ENCODE measurements around the gene ALG11. TPM values are rescaled to one million over a fixed set of nuclear protein-coding genes. Genes with fewer than 3 reads are reported as not detected.
A peak's percentile ranks its signal among the peaks of the same experiment; 100 is the strongest.

ALG11 gene
- total RNA-seq, 1 experiment from 2014 or later: 22.6 TPM

- Histone ChIP-seq H3K9me2 (ENCODE audit: insufficient read depth) (no peaks in the 10 kb centered on the region), H3K4me2 (ENCODE audit: low read length) (no peak overlapping the region), H3K9me3 (ENCODE audit: control insufficient read depth in 1 of 2, insufficient read depth in 1 of 2, low read depth in 1 of 2, low read length in 2 of 2) (no peaks in the 10 kb centered on the region), H3K36me3 (ENCODE audit: control insufficient read depth in 1 of 2, insufficient read depth in 2 of 2, low read length in 2 of 2) (no peaks in the 10 kb centered on the region), H3K79me2 (ENCODE audit: insufficient read depth, low read length) (no peaks in the 10 kb centered on the region), H3K4me3 (replicated peaks in 1 of 2; ENCODE audit: low read depth in 1 of 2, low read length in 2 of 2) (no peak overlapping the region), H3K27ac (ENCODE audit: low read depth, low read length) (no peak overlapping the region), H3K27me3 (ENCODE audit: insufficient read depth, low read length) (no peaks in the 10 kb centered on the region), H3K9ac (ENCODE audit: low read length) (no peak overlapping the region), H4K20me1 (ENCODE audit: insufficient read depth) (no peaks in the 10 kb centered on the region), H3K4me1 (ENCODE audit: control insufficient read depth in 1 of 2, insufficient read depth in 2 of 2, low read length in 2 of 2) (no peaks in the 10 kb centered on the region), H2AFZ (ENCODE audit: low read depth, low read length, poor library complexity, severe bottlenecking) (no peak overlapping the region)
- DNase-seq (ENCODE audit: low read depth, low spot score) (no peak), ATAC-seq (no peak)
- ChIA-PET RAD21 (ENCODE audit: low non-redundant PET in 1 of 2, low total read pairs in 2 of 2, uncharacterized antibody in 2 of 2, unreplicated experiment in 2 of 2) (no interaction called here), CTCF (interaction anchor here (1.0 to 2.1 kb wide), 2 partner anchors 124 to 447 kb away, joined by 3 to 8 read pairs; no protein-coding TSS in a partner anchor), POLR2A (no interaction called here)
- TF ChIP-seq SP1 (IDR thresholded peaks at IDR 0.05; ENCODE audit: low read depth) (no peak), CBX3 (IDR thresholded peaks at IDR 0.05; ENCODE audit: low read depth) (no peak), ZFX (IDR thresholded peaks at IDR 0.05) (no peak), EZH2phosphoT487 (IDR thresholded peaks at IDR 0.05; ENCODE audit: borderline replicate concordance) (no peak)
- intact Hi-C loops (cut with micrococcal nuclease): loop anchor here (5.0 kb wide), 1 partner anchor 124 kb away; the partner anchor contains the start of gene NEK5
- no TSS peak for BruUV-seq (replicated peaks)
Measured at GRCh38 chr13:52003541-52003940, 8.7 kb upstream of the ALG11 start.

DNA sequence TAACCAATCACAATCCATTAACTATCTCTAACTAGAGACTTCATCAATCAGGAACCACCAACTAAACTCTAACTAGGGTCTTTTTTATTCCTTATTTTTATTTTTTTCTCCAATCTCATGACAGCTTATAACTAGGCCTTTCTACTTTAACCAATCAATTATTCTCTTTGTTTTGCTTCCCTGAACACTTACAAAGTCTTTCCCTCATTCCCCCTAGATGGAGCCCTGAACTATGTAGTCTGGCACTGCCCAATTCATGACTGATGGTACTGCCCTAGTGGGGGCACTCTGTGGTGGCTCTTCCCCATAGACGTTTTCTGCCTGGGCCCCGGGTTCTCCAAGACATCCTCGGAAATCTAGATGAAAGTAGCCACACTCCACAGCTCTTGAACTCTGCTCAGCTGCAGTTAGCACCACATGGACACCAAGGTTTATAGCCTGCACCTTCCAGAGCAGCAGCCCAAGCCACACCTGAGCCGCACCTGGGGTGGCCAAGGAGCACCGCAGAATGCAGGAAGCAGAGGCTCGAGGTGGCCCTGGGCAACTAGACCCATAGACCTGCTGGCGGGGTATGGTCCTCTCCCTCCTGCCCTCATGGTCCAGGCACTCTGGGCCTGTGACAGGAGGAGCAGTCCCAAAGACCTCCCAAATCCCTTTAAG is 7.6 kb upstream of the ALG11 start:
- no peaks in the 10 kb centered on the region for H3K4me1 ChIP-seq (ENCODE audit: control insufficient read depth in 1 of 2, insufficient read depth in 2 of 2, low read length in 2 of 2)
- DNase-seq (ENCODE audit: low read depth, low spot score) (no peak), ATAC-seq (peak; percentile 78)
- ChIA-PET RAD21 (ENCODE audit: low non-redundant PET in 1 of 2, low total read pairs in 2 of 2, uncharacterized antibody in 2 of 2, unreplicated experiment in 2 of 2) (no interaction called here), POLR2A (no interaction called here), CTCF (interaction anchor here (2.1 kb wide), 1 partner anchor 123 kb away, joined by 8 read pairs; no protein-coding TSS in a partner anchor)
- no peak overlapping the region for H3K9ac ChIP-seq (ENCODE audit: low read length)
- intact Hi-C loops (cut with micrococcal nuclease): loop anchor here (5.0 kb wide), 1 partner anchor 123 kb away; the partner anchor contains the start of gene NEK5
- no peaks in the 10 kb centered on the region for H4K20me1 ChIP-seq (ENCODE audit: insufficient read depth)
- TF ChIP-seq CTCF (IDR thresholded peaks at IDR 0.05 in 2 of 3, conservative IDR thresholded peaks at IDR 0.05 in 1 of 3; ENCODE audit: borderline replicate concordance in 1 of 3, insufficient read depth in 1 of 3, low read depth in 2 of 3, low read length in 2 of 3): peak in 1 of 3 experiments; percentile 42; a peak in 1 of 6 replicates
- TF ChIP-seq FOSL1 (IDR thresholded peaks at IDR 0.05; ENCODE audit: low read depth): no peak
- TF ChIP-seq RAD21 (IDR thresholded peaks at IDR 0.05; ENCODE audit: low read depth): peak; percentile 31; the same call in 1 of the 2 replicates
- no peaks in the 10 kb centered on the region for H3K9me3 ChIP-seq (ENCODE audit: control insufficient read depth in 1 of 2, insufficient read depth in 1 of 2, low read depth in 1 of 2, low read length in 2 of 2)
- H3K4me3 ChIP-seq (replicated peaks in 1 of 2; ENCODE audit: low read depth in 1 of 2, low read length in 2 of 2): no peak overlapping the region
- no peak overlapping the region for H2AFZ ChIP-seq (ENCODE audit: low read depth, low read length, poor library complexity, severe bottlenecking)
- H3K27ac ChIP-seq (ENCODE audit: low read depth, low read length): no peak overlapping the region
- no peaks in the 10 kb centered on the region for H3K36me3 ChIP-seq (ENCODE audit: control insufficient read depth in 1 of 2, insufficient read depth in 2 of 2, low read length in 2 of 2)
- no peak overlapping the region for H3K4me2 ChIP-seq (ENCODE audit: low read length)
- H3K27me3 ChIP-seq (ENCODE audit: insufficient read depth, low read length): no peaks in the 10 kb centered on the region
- H3K79me2 ChIP-seq (ENCODE audit: insufficient read depth, low read length): no peaks in the 10 kb centered on the region
- H3K9me2 ChIP-seq (ENCODE audit: insufficient read depth): no peaks in the 10 kb centered on the region
- no TSS peak for BruUV-seq (replicated peaks)

Measured in HCT116 (cell line).